Osteocyte (in vitro differentiated cells): ENCODE results near the gene APBA2. TPM values are rescaled to one million over a fixed set of nuclear protein-coding genes. Genes with fewer than 3 reads are reported as not detected.

Experiments
- DNase-seq: peaks from one replicate; pipeline ENCODE4 v3.0.0; 2021; ENCODE audit warnings: mixed read lengths; ENCODE audit not compliant: unreplicated experiment; ENCODE audit errors: extremely low spot score
- H3K27ac Mint-ChIP-seq: one replicate; pipeline ENCODE4 v1.8.0; 2021; ENCODE audit warnings: mild to moderate bottlenecking, mixed read lengths; ENCODE audit not compliant: unreplicated experiment
- H3K27me3 Mint-ChIP-seq: one replicate; pipeline ENCODE4 v1.8.0; 2021; ENCODE audit warnings: mixed read lengths; ENCODE audit not compliant: unreplicated experiment
- H3K36me3 Mint-ChIP-seq: one replicate; pipeline ENCODE4 v1.8.0; 2021; ENCODE audit warnings: mixed read lengths; ENCODE audit not compliant: unreplicated experiment
- H3K4me1 Mint-ChIP-seq: one replicate; pipeline ENCODE4 v1.8.0; 2021; ENCODE audit warnings: mixed read lengths; ENCODE audit not compliant: unreplicated experiment
- H3K4me3 Mint-ChIP-seq: one replicate; pipeline ENCODE4 v1.8.0; 2021; ENCODE audit warnings: mild to moderate bottlenecking, moderate library complexity, mixed read lengths; ENCODE audit not compliant: unreplicated experiment
- H3K9me3 Mint-ChIP-seq: one replicate; pipeline ENCODE4 v1.8.0; 2021; ENCODE audit warnings: mixed read lengths; ENCODE audit not compliant: unreplicated experiment
- total RNA-seq: library from RNA; stranded (reverse); gene quantifications from 2 replicates; pipeline ENCODE4 v1.2.1, GENCODE V29; 2021
- TF ChIP-seq, protein P1 (sequence below): fragments of 200-600 bp; sonication (generic); IDR thresholded peaks from 2 replicates; pipeline ENCODE4 v1.5.0; 2021; ENCODE audit warnings: antibody characterized with exemption, mild to moderate bottlenecking, moderate library complexity

APBA2 gene
- total RNA-seq, 1 donor from 2014 or later, result 23.5 TPM

DNA sequence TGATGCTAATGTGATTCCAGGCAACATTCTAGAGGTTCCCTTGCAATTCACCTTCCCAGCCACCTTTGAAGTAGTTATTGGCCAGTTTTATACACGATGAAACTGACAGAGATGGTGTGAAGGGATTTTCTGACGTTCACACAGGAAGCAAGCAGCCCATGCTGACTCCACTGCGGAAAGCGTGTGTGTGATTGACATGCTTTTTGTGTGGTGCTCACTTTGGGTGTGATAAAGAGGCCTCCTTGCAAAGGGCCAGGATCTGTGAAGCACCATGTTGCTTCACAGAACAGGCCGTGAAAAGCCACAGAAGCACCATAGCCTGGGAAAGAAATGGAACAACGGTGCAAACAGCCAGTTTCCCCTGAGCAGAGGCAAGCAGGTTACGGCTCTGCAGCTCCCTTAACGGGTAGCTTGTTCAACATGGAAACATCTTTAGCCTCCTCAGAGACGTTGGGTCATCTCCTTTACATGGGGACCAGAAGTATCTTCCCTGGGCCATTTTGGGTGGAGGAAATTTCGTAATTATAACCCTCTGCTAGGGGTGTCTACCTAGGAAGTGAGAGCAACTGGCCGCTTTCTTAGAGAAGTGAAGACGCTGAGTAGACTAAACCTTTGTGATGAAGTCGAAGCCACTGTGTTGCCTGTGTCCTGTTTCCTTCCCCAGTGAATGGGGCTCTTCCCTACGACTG, 108.5 kb downstream of the APBA2 start:
- Mint-ChIP-seq H3K4me1 (peaks cover 13% of the 10 kb centered on the region), H3K9me3 (no peaks in the 10 kb centered on the region), H3K36me3 (peaks cover 3% of the 10 kb centered on the region), H3K4me3 (no peak overlapping the region), H3K27ac (no peak overlapping the region), H3K27me3 (no peaks in the 10 kb centered on the region)
- DNase-seq, result no peak
- TF ChIP-seq, protein P1, sequence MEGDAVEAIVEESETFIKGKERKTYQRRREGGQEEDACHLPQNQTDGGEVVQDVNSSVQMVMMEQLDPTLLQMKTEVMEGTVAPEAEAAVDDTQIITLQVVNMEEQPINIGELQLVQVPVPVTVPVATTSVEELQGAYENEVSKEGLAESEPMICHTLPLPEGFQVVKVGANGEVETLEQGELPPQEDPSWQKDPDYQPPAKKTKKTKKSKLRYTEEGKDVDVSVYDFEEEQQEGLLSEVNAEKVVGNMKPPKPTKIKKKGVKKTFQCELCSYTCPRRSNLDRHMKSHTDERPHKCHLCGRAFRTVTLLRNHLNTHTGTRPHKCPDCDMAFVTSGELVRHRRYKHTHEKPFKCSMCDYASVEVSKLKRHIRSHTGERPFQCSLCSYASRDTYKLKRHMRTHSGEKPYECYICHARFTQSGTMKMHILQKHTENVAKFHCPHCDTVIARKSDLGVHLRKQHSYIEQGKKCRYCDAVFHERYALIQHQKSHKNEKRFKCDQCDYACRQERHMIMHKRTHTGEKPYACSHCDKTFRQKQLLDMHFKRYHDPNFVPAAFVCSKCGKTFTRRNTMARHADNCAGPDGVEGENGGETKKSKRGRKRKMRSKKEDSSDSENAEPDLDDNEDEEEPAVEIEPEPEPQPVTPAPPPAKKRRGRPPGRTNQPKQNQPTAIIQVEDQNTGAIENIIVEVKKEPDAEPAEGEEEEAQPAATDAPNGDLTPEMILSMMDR, result no peak

DNA sequence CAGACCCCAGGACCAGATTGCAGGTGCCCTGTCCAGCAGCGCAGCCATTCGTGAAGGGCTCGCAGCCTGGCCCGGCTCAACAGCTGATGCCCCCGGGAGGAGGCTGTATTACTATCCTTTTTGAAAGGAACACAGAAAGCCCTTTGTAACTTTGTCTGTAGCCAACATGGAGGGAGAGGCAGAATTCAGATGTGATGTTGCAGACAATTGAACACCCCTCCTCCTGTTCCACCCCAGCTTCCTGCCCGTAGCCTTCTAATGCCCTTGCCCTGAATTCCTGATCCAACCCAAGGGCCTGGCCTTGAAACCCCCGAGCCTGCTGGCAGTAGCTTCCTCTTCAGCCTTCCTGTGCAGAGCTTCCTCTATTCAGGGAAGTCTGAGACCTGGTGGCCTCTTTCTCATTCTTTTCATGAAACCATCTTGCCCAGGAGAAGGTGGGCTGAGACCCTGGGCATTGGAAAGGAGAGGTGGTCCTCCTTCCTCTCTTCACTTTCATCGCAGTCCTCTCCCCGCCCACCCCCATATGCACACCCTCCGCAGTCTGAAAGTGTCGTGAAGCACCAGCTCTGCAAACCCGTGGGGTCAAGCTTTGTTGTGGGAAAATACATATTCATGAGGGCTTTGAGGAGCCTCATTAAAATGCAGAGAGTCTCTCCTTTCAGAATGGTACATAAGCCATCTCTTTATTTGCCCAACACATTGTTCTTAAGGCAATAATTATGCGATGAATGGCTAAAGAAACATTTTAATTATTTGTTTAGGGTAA, 109.2 kb downstream of the APBA2 start:
- Mint-ChIP-seq H3K27me3 (no peaks in the 10 kb centered on the region), H3K4me1 (peaks cover 13% of the 10 kb centered on the region), H3K27ac (no peak overlapping the region), H3K4me3 (no peak overlapping the region), H3K9me3 (no peaks in the 10 kb centered on the region), H3K36me3 (peaks cover 3% of the 10 kb centered on the region)
- TF ChIP-seq, protein P1, result no peak
- no peak for DNase-seq

DNA sequence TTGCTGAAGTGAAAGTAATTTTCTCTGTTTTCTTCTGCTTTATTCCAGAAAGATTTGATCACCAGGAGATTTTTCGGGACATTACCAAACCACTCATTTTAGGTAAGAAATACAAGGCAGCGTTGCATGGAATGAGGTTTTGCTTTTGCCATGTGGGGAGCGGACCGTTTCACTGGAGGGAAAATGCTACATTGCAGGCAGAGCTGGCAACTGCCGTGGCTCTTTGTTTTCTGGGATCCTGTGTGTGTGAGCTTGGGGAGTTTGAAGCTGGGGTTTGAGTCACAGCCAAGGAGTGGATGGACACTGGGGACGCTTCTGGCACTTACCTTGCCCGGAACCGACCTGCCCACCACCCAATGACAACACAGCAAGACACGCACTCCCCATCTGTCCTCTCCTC, 109.9 kb downstream of the APBA2 start:
- Mint-ChIP-seq H3K9me3 (no peaks in the 10 kb centered on the region), H3K27me3 (no peaks in the 10 kb centered on the region), H3K27ac (no peak overlapping the region), H3K4me3 (no peak overlapping the region), H3K4me1 (peaks cover 13% of the 10 kb centered on the region), H3K36me3 (peaks cover 3% of the 10 kb centered on the region)
- TF ChIP-seq, protein P1, result no peak
- no peak for DNase-seq

DNA sequence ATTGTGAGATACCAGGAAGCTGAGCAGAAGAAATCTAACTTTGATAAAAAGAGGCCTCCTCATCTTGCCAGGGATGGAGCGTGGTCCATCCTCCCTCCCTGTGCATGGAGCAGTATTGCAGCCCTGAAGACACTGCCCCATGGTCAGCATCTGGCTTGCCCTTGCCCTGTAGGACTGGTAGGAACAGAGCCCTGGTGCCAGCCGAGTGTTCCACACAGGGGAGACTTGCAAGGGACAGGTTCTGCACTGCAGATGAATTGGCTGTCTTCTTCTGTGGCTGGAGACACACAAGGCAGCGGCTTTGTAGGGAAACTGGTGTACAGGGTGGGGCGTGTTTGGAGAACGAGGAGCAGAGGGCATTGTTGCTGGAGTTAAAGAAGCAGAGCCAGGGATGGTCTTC, 110.5 kb downstream of the APBA2 start:
- no peak overlapping the region for H3K27ac Mint-ChIP-seq

DNA sequence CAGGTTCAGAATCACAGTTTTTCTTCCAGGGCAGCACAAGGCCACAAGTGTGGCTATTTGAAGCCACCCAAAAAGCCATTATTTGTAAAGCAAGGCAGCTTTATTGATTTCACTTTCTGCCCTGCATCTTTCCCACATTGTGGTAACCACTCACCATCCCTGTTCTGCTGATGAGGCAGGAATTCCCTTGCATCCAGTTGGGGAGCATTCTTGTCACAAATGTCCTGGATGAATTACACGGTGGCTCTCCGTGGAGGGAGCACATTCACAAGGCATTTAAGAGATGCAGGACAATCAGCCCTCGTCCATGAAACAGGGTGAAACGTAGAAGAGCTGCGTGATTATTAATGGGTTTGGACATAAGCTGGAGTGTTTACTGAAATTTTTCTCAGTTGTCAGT, 111.2 kb downstream of the APBA2 start:
- TF ChIP-seq, protein P1, result no peak
- no peak overlapping the region for H3K27ac Mint-ChIP-seq
- H3K4me3 Mint-ChIP-seq, result no peak overlapping the region
- peaks cover 3% of the 10 kb centered on the region for H3K36me3 Mint-ChIP-seq
- H3K27me3 Mint-ChIP-seq, result no peaks in the 10 kb centered on the region
- no peak for DNase-seq
- H3K4me1 Mint-ChIP-seq, result peaks cover 13% of the 10 kb centered on the region
- no peaks in the 10 kb centered on the region for H3K9me3 Mint-ChIP-seq

More for the DNA sequence above, 110.5 kb downstream of the APBA2 start:
- no peak overlapping the region for H3K4me3 Mint-ChIP-seq
- peaks cover 3% of the 10 kb centered on the region for H3K36me3 Mint-ChIP-seq
- no peaks in the 10 kb centered on the region for H3K9me3 Mint-ChIP-seq
- H3K4me1 Mint-ChIP-seq, result peaks cover 13% of the 10 kb centered on the region
- DNase-seq, result no peak
- TF ChIP-seq, protein P1, result no peak
- no peaks in the 10 kb centered on the region for H3K27me3 Mint-ChIP-seq
